HG02623 (cell line): ENCODE data around the gene SERPINB6.
"Not testable (repeated sequence)": the region's sequence is repeated elsewhere in the genome, so short reads cannot be mapped to it uniquely, and the experiment has no call there.

ENCODE experiments used
- ATAC-seq: cut with Tn5 transposase; IDR thresholded peaks from one replicate; pipeline ENCODE4 v1.9.1; 2021; ENCODE audit warnings: moderate library complexity; ENCODE audit not compliant: unreplicated experiment

Gene SERPINB6

DNA sequence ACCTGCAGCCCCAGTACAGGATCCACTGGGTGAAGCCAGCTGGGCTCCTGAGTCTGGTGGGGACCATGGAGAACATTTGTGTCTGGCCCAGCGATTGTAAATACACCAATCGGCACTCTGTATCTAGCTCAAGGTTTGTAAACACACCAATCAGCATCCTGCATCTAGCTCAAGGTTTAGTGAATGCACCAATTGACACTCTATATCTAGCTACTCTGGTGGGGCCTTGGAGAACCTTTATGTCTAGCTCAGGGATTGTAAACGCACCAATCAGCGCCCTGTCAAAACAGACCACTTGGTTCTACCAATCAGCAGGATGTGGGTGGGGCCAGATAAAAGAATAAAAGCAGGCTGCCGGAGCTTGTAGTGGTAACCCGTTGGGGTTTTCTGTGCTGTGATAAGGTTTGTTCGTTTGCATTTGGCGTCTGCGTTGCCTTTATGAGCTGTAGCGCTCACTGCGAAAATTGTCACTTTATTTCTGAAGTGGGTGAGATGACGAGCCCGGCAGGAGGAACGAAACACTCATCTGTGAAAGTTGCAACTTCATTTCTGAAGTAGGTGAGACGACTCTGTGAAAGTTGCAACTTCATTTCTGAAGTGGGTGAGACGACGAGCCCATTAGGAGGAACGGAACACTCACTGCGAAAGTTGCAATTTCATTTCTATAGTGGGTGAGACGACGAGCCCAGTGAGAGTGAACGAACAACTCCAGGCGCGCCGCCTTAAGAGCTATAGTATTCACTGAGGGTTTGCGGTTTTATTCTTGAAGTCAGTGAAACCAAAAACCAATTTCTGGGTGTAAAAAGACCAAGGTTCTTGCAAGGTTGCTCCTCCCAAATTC is 31.1 kb downstream of the SERPINB6 start:
- peak; percentile 85 for ATAC-seq

DNA sequence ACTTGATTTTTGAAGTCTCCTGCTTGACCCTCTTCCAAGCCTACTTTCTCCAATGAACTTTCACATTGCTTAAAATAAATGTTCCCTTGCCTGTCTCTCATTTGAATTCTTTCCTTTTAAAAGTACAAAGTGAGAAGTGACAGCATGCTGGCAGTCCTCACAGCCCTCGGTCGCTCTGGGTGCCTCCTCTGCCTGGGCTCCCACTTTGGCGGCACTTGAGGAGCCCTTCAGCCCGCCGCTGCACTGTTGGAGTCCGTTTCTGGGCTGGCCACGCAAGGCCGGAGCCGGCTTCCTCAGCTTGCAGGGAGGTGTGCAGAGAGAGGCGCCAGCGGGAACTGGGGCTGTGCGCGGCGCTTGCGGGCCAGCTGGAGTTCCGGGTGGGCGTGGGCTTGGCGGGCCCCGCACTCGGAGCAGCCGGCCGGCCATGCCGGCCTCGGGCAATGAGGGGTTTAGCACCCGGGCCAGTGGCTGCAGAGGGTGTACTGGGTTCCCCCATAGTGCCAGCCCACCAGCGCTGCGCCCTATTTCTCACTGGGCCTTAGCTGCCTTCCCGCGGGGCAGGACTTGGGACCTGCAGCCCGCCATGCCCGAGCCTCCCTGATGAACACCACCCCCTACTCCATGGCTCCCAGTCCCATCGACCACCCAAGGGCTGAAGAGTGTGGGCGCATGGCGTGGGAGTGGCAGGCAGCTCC is 31.9 kb downstream of the SERPINB6 start:
- no peak for ATAC-seq

- no peak for ATAC-seq
These were observed 32.7 kb downstream of the SERPINB6 start for GRCh38 chr6:2938632-2939083.

DNA sequence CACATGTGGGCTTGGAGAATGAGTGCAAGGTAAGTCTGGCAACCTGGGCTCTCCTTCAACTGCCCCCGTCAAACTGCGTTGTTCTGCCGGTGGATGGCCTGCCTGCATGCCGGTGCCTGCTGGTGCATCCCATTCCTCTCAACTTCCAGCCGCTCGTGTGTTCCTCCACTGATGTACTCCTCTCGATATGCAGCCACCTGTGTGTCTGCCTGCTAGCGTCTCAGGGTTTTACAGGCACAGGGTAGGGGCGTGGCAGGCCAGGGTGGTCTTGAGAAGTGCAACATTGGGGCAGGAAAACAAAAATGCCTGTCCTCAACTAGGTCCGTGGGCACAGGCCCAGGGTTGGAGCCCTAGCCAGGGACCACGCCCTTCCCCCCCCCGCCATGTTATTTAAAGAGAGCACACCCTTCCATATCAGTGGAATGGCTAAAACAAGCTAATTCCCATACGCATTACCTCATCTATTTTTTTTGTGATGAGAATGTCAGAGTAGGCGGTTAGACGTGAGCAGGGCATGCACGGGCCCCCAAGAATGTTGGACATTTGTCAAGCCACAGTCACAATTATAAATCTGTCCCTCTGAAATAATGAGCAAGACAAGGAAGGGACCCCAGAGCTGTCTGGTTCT is 33.2 kb downstream of the SERPINB6 start:
- ATAC-seq, result no peak

- ATAC-seq, result no peak
These were observed 33.8 kb downstream of the SERPINB6 start for GRCh38 chr6:2937627-2938003.

DNA sequence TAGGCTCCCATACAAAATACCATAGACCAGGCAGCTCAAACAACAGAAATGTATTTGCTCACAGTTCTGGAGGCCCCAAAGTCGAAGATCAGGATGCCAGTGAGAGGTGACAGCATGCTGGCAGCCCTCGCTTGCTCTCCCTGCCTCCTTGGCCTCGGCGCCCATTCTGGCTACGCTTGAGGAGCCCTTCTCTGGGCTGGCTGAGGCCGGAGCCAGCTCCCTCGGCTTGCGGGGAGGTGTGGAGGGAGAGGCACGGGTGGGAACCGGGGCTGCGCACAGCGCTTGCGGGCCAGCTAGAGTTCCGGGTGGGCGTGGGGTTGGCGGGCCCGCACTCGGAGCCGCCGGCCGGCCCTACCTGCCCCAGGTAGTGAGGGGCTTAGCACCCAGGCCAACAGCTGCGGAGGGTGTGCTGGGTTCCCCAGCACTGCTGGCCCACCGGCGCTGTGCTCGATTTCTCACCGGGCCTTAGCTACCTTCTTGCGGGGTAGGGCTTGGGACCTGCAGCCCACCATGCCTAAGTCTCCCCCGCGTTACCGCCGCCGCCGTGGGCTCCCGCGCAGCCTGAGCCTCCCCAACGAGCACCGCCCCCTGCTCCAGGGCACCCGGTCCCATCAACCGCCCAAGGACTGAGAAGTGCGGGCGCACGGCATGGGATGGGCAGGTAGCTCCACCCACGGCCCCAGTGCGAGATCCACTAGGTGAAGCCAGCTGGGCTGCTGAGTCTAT is 35.6 kb downstream of the SERPINB6 start:
- no peak for ATAC-seq

DNA sequence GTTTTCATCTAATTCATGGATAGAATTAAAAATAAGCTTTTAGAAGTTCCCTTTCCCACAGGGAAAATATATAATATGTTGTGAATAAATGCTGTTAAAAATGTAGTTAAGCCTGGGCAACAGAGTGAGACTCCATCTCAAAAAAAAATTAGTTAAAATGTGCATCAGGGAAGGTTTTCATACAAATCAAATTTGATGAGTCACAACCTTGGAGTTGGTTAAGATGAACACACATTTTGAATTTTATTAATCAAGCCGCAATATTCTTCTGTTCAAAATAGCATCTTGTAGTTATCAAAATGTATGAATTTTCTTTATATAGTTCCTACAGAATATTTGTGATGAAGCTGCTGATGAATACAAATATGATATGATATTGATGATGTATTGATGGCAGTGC is 37.3 kb downstream of the SERPINB6 start:
- no peak for ATAC-seq

DNA sequence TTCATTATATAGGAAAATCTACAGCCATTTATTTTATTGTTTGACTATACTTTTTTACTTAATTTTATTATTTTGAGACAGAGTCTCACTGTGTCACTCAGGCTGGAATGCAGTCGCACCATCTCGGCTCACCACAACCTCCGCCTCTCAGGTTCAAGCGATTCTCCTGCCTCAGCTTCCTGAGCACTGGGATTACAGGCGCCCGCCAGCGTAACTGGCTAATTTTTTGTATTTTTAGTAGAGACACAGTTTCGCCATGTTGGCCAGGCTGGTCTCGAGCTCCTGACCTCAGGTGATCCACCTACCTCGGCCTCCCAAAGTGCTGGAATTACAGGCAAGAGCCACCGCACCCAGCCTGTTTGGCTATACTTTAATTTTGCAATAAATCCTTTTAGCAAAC is 38.5 kb downstream of the SERPINB6 start:
- ATAC-seq, result not testable (repeated sequence)

- ATAC-seq, result no peak
These were observed 39.2 kb downstream of the SERPINB6 start for GRCh38 chr6:2931970-2932748.

DNA sequence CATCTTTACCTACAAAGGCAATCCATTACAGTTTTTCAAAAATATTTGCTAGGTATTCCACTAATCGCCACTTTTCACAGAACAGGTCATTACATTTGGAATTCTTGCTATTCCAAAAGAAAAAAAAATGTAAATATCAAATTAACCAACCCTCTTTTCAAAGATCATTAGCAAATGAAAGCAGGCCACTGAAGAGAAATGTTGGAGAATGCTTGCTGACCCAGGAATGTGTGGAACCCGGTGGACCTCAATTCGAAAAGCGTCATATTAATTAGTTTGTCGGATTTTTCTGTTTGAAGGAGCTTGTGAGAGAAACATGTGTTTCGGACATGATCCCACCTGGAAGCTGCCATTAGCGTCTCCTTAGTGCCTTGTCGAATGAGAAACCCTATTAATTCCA is 40.3 kb downstream of the SERPINB6 start:
- no peak for ATAC-seq

GRCh38 chr6:2927931-2928330 is 43.4 kb downstream of the SERPINB6 start:
- ATAC-seq, result not testable (repeated sequence)

- ATAC-seq, result not testable (repeated sequence)
These were observed 45.3 kb downstream of the SERPINB6 start for GRCh38 chr6:2925842-2926747.

DNA sequence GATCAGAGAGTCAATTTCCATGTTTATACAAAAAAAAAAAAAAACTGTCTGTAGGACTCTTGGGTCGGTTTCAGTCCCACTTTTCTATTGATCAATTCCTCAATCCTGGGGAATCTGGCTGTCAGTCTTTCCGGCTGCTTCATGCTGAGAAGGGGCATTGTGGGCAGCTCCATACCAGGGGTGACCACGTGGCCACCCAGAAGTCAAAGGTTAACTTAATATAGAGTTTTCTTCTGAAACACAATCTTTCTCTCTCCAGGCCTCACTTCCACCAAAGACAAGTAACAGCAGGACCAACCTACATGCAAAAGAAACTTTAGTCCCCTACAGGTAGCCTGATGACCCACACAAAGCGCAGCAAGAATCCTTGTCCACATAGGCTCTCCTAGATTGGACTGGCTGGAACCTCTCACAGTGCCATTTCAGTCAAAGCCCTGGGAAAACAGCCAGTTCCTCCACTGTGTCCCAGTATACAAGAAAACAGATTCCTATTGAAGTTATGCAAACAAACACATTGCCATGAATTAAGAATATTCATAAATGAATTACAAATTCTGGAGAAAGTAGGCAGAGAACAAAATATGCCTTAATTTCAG is 49.7 kb downstream of the SERPINB6 start:
- no peak for ATAC-seq

DNA sequence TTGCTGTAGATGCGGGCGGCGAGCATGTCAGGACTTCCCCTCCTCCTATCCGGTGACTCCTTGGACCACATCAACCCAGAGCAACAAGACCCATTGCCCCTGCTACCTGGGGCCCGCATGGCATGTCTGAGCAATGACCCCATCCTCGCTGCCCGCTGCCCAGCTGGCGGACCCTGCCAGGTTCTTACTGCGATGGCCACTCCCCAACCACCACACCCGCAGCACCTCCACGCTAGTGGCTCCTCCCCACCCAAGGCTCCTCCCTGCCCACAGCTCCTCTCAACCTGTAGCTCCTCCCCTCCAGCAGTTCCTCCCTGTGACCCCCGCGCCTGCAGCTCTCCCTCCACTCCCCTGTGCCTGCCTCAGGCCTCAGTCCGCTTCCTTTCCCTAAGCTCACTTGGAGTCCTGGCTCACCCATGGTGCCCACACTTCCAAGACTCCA is 50.7 kb downstream of the SERPINB6 start:
- ATAC-seq, result no peak

DNA sequence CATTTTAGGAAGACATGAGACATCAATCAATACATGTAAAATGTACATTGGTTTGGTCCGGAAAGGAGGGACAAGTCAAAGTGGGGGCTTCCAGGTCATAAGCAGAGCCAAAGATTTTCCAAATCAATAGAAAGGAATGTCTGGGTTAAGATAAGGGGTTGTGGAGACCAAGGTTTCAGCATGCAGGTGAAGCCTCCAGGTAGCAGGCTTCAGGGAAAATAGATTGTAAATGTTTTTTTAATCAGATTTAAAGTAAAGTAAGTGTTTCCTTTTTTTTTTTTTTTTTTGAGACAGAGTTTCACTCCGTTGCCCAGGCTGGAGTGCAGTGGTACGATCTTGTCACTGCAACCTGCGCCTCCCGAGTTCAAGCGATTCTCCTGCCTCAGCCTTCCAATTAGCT is 51.5 kb downstream of the SERPINB6 start:
- ATAC-seq, result no peak

DNA sequence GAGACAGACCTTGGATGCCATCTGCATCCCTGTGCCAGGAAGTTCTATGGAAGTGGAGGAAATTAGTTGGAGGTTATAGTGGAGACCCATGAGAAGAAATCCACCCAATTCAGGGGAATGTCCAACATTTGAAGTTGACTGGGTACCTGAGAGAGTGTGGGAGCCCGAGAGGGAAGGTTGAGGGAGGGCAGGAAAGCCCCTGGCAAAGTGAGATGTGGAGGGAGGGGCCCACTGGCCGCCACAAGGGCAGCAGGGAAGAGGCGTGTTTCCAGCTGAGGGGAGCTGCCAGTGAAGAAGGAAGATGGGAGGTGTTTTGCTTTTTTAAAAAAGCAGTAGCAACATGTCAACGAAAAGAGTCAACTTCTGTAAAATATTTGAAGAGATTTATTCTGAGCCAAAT is 52.0 kb downstream of the SERPINB6 start:
- ATAC-seq, result no peak

- ATAC-seq, result no peak
These were observed 52.4 kb downstream of the SERPINB6 start for GRCh38 chr6:2918936-2919335.

DNA sequence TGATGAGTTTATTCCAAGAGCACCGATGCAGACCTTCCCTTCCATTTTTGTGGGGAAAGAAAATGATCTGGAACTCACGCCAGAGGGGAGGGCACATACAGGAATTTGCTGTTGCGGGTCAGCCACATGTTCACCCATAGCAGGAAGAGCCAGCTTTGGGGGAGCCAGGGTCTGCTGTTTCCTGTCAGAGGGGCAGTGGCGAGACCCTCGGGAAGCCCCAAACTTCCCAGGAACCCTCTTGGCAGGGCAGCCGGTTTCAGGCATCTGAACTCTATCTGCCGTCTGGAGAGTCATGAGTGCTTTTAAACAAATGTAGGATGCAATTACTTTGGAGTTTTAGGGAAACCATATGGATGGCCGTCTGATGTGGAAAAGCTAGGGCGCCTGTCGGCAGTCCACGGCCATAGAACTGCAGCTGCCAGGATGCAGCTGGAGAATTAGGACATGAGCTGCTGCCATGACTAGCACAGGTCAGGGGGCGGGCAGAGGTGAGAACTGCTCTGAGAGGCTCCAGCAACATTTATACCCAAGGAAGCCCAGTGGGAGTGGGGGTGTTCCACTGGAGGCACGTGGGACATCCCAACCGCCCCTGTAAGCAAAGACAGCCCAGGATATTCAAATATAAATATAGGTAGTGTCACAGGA is 53.4 kb downstream of the SERPINB6 start:
- no peak for ATAC-seq
